ENCODE results near the gene TACC3. TPM values are rescaled to one million over a fixed set of nuclear protein-coding genes. Genes with fewer than 3 reads are reported as not detected.

The TACC3 gene
- polyA plus RNA-seq, 3 donors from 2014 or later, result 5.0 to 11.9 (median 7.3) TPM

- DNase-seq, result no peak
- Mint-ChIP-seq H3K36me3 (no peaks in the 10 kb centered on the region), H3K4me3 (no peak overlapping the region), H3K27ac (no peak overlapping the region), H3K4me1 (no peaks in the 10 kb centered on the region), H3K27me3 (ENCODE audit: low read depth in 3 of 3) (peaks cover 0 to 7% (median 5%) of the 10 kb centered on the region in 3 donors), H3K9me3 (no peaks in the 10 kb centered on the region)
These were observed 68.7 kb downstream of the TACC3 start for GRCh38 chr4:1790005-1790404.

GRCh38 chr4:1792158-1792831, 71.0 kb downstream of the TACC3 start:
- Mint-ChIP-seq H3K4me3 (peak overlapping the region in 4 of 5 donors; percentile 54 to 64 (median 58)), H3K9me3 (peaks cover 0 to 2% (median 0%) of the 10 kb centered on the region in 6 donors), H3K27me3 (ENCODE audit: low read depth in 3 of 3) (peaks cover 0 to 13% (median 8%) of the 10 kb centered on the region in 3 donors), H3K36me3 (no peaks in the 10 kb centered on the region), H3K4me1 (peaks cover 0 to 1% of the 10 kb centered on the region in 2 donors), H3K27ac (no peak overlapping the region)
- DNase-seq, result no peak

- peaks cover 0 to 13% (median 8%) of the 10 kb centered on the region in 3 donors for H3K27me3 Mint-ChIP-seq (ENCODE audit: low read depth in 3 of 3)
- no peak within 1 kb of the TSS for H3K27ac Mint-ChIP-seq
- H3K36me3 Mint-ChIP-seq, result no peaks in the 10 kb centered on the region
- H3K4me1 Mint-ChIP-seq, result peaks cover 0 to 1% of the 10 kb centered on the region in 2 donors
- DNase-seq, result peak in 1 of 3 donors; percentile 5
- H3K4me3 Mint-ChIP-seq, result peak within 1 kb of the TSS in 4 of 5 donors; percentile 54 to 64 (median 58)
- H3K9me3 Mint-ChIP-seq, result peaks cover 0 to 2% (median 0%) of the 10 kb centered on the region in 6 donors
These were observed 71.6 kb downstream of the TACC3 start, which contains the start of gene FGFR3 for GRCh38 chr4:1792832-1793495. FGFR3 (plus strand) TSS chr4:1793293; CDS start chr4:1793935, 642 bp downstream.

GRCh38 chr4:1793496-1793840, 72.1 kb downstream of the TACC3 start:
- Mint-ChIP-seq H3K27ac (no peak overlapping the region), H3K4me3 (no peak overlapping the region), H3K4me1 (peaks cover 0 to 1% of the 10 kb centered on the region in 2 donors), H3K27me3 (ENCODE audit: low read depth in 3 of 3) (peaks cover under 1 to 13% (median 8%) of the 10 kb centered on the region in 3 donors), H3K9me3 (peaks cover 0 to 2% (median 0%) of the 10 kb centered on the region in 6 donors), H3K36me3 (no peaks in the 10 kb centered on the region)
- no peak for DNase-seq

GRCh38 chr4:1793940-1794808, 72.9 kb downstream of the TACC3 start:
- peaks cover 0 to 2% (median 0%) of the 10 kb centered on the region in 6 donors for H3K9me3 Mint-ChIP-seq
- peaks cover 1 to 13% (median 8%) of the 10 kb centered on the region in 3 donors for H3K27me3 Mint-ChIP-seq (ENCODE audit: low read depth in 3 of 3)
- no peak overlapping the region for H3K27ac Mint-ChIP-seq
- H3K4me1 Mint-ChIP-seq, result peaks cover 0 to 1% of the 10 kb centered on the region in 2 donors
- no peak overlapping the region for H3K4me3 Mint-ChIP-seq
- DNase-seq, result no peak
- no peaks in the 10 kb centered on the region for H3K36me3 Mint-ChIP-seq

Other genes with a start within 250 kb of the TACC3 start
- gene FAM53A, start 37.2 kb upstream of the TACC3 start, polyA plus RNA-seq, result 1 to 10 TPM in 1 of 3 donors, under 1 TPM in 2; 0.38 to 2.6 (median 0.83) TPM
- 10 to 100 TPM; 59.0 to 71.6 (median 61.7) TPM for gene SLBP, start 9.2 kb upstream of the TACC3 start, polyA plus RNA-seq
- 10 to 100 TPM; 25.5 to 37.9 (median 37.3) TPM for gene TMEM129, start 198 bp upstream of the TACC3 start, polyA plus RNA-seq
- gene FGFR3, start 71.8 kb downstream of the TACC3 start, polyA plus RNA-seq, result not detected
- 10 to 100 TPM in 2 of 3 donors, 1 to 10 TPM in 1; 8.0 to 17.0 (median 10.6) TPM for gene LETM1, start 134.6 kb downstream of the TACC3 start, polyA plus RNA-seq
- 1 to 10 TPM; 1.8 to 7.2 (median 4.4) TPM for gene NSD2, start 149.9 kb downstream of the TACC3 start, polyA plus RNA-seq

Data from immature natural killer cell (primary cell).